ENCODE results near the gene ETF1.

ETF1 gene

GRCh38 chr5:138560971-138561370 is 17.9 kb upstream of the ETF1 start:
- DNase-seq, result no peak

GRCh38 chr5:138559937-138560336 is 16.9 kb upstream of the ETF1 start:
- no peak for DNase-seq

- no peak for DNase-seq
These were observed 14.6 kb upstream of the ETF1 start for GRCh38 chr5:138557677-138558076.

- no peak for DNase-seq
These were observed 11.1 kb upstream of the ETF1 start for GRCh38 chr5:138554143-138554542.

GRCh38 chr5:138553437-138554095 is 10.5 kb upstream of the ETF1 start:
- no peak for DNase-seq

GRCh38 chr5:138552657-138553056 is 9.6 kb upstream of the ETF1 start:
- no peak for DNase-seq

GRCh38 chr5:138549414-138549813 is 6.4 kb upstream of the ETF1 start:
- DNase-seq, result no peak

- DNase-seq, result no peak
These were observed 3.0 kb upstream of the ETF1 start for GRCh38 chr5:138545919-138546562.

GRCh38 chr5:138544181-138545134 is 1.4 kb upstream of the ETF1 start:
- DNase-seq, result peak in 1 of 2 experiments; percentile 17

- no peak for DNase-seq
These were observed 681 bp upstream of the ETF1 start for GRCh38 chr5:138543730-138544104.

GRCh38 chr5:138542180-138542955 is 668 bp downstream of the ETF1 start:
- no peak for DNase-seq

- DNase-seq, result no peak
These were observed 1.4 kb downstream of the ETF1 start for GRCh38 chr5:138541511-138542179.

GRCh38 chr5:138539791-138540190 is 3.2 kb downstream of the ETF1 start:
- no peak for DNase-seq

- DNase-seq, result no peak
These were observed 4.0 kb downstream of the ETF1 start for GRCh38 chr5:138538943-138539627.

GRCh38 chr5:138536665-138537315 is 6.2 kb downstream of the ETF1 start:
- DNase-seq, result no peak

GRCh38 chr5:138536215-138536614 is 6.8 kb downstream of the ETF1 start:
- DNase-seq, result no peak

GRCh38 chr5:138533973-138534941 is 8.8 kb downstream of the ETF1 start:
- no peak for DNase-seq

GRCh38 chr5:138529812-138530211 is 13.2 kb downstream of the ETF1 start:
- no peak for DNase-seq

GRCh38 chr5:138528744-138529469 is 14.1 kb downstream of the ETF1 start:
- DNase-seq, result no peak
